ENCODE results near the gene LGALS4.
"Not testable (repeated sequence)": the region's sequence is repeated elsewhere in the genome, so short reads cannot be mapped to it uniquely, and the experiment has no call there.

LGALS4 gene

DNA sequence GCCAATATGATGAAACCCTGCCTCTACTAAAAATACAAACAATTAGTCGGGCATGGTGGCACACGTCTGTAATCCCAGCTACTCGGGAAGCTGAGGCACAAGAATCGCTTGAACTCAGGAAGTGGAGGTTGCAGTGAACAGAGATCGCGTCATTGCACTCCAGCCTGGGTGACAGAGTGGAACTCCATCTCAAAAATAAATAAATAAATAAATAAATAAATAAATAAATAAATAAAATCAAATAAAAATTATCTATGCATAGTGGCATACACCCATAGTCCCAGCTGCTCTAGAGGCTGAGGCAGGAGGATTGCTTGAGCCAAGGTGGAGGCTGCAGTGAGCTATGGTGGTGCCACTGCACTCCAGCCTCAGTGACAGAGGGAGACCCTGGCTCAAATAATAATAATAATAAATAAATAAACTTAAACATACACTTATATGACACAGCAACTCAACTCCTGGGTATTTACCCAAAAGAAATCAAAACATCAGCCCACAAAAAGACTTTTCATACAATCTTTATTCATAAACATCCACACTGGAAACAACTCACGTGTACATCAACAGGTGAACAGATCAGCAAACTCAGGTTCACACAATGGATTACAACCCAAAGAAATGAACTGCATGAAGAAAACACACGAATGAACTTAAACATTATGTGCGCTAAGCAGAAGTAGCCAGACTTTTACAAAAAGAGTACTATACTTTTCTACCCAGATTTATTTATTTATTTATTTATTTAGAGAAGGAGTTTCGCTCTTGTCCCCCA is 46.3 kb downstream of the LGALS4 start:
- DNase-seq, result no peak

DNA sequence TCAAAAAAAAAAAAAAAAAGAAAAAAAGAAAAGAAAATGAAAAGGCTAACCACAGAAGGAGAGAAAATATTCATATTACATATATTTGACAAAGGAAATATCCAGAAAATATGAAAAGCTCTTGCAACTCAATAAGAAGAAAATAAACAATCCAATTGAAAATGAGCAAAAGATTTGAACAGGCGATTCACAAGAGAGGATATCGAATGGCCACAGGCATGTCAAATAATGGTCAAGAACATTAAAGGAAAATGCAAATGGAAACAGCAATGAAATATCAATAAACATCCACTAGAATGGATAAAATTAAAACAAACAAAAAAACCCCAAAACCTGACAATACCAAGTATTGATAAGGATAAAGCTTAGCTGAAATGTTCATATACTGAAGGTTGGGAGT is 47.5 kb downstream of the LGALS4 start:
- DNase-seq, result no peak

GRCh38 chr19:38763795-38764220 is 48.9 kb downstream of the LGALS4 start:
- no peak for DNase-seq

- DNase-seq, result not testable (repeated sequence)
Measured at GRCh38 chr19:38761884-38762389, 50.8 kb downstream of the LGALS4 start.

GRCh38 chr19:38760805-38761517 is 51.8 kb downstream of the LGALS4 start:
- not testable (repeated sequence) for DNase-seq

DNA sequence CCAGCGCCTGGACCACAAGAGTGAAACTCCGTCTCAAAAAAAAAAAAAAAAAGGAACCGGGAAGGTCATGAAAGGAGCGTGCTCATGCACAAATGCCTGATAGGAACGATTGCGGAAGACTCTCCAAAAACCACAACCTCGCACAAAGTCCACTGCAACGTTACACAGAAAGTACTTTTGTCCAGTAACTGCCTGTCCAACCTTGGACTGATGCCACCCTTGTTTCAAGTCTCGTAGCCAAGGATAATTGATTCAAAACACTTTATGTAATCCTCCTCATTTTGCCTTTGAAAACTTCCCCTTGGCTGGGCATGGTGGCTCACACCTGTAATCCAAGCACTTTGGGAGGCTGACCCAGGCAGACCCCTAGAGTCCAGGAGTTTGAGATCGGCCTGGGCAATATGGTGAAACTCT is 53.1 kb downstream of the LGALS4 start:
- no peak for DNase-seq

DNA sequence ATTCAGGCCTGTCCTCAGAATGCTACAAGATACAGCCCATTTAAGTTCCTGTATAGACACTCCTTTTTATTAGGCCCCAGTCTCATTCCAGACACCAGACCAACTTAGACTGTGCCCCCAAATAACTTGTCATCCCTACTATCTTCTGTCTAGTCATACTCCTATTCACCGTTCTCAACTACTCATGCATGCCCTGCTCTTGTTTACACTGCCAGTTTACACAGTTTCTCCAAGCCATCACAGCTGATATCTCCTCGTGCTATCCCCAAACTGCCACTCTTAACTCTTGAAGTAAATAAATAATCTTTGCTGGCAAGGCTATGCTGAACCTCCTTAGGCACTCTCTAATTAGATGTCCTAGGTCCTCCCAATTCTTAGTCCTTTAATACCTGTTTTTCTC is 58.5 kb downstream of the LGALS4 start:
- not testable (repeated sequence) for DNase-seq

GRCh38 chr19:38753783-38754182 is 59.0 kb downstream of the LGALS4 start:
- DNase-seq, result not testable (repeated sequence)
